OCI-LY7 (cell line): ENCODE results near the gene NGF.

Experiments used
- CTCF ChIP-seq: fragments of 200-600 bp; sonication (generic); conservative IDR thresholded peaks from 2 replicates; pipeline ENCODE4 v1.5.1; 2014; ENCODE audit warnings: mild to moderate bottlenecking, antibody characterized with exemption, low read length, moderate library complexity, mixed read lengths
- EZH2phosphoT487 ChIP-seq: fragments of 200-600 bp; sonication (generic); IDR thresholded peaks from 2 replicates; pipeline ENCODE4 v1.6.1; 2018; ENCODE audit warnings: low read depth, borderline replicate concordance, mild to moderate bottlenecking, mixed run types, antibody characterized with exemption, low read length, moderate library complexity, mixed read lengths

GRCh38 chr1:115291741-115292140 is 46.3 kb downstream of the NGF start:
- no peak for TF ChIP-seq CTCF
- no peak for TF ChIP-seq EZH2phosphoT487
